OCI-LY7 (cell line): ENCODE measurements around the gene POLR1E.

Source experiments
- EZH2phosphoT487 ChIP-seq: fragments of 200-600 bp; sonication (generic); IDR thresholded peaks from 2 replicates; pipeline ENCODE4 v1.6.1; 2018; ENCODE audit warnings: low read depth, borderline replicate concordance, mild to moderate bottlenecking, mixed run types, antibody characterized with exemption, low read length, moderate library complexity, mixed read lengths
- TF ChIP-seq, protein P1 (sequence below): fragments of 200-600 bp; sonication (generic); conservative IDR thresholded peaks from 2 replicates; pipeline ENCODE4 v1.5.1; 2014; ENCODE audit warnings: mild to moderate bottlenecking, antibody characterized with exemption, low read length, moderate library complexity, mixed read lengths

DNA sequence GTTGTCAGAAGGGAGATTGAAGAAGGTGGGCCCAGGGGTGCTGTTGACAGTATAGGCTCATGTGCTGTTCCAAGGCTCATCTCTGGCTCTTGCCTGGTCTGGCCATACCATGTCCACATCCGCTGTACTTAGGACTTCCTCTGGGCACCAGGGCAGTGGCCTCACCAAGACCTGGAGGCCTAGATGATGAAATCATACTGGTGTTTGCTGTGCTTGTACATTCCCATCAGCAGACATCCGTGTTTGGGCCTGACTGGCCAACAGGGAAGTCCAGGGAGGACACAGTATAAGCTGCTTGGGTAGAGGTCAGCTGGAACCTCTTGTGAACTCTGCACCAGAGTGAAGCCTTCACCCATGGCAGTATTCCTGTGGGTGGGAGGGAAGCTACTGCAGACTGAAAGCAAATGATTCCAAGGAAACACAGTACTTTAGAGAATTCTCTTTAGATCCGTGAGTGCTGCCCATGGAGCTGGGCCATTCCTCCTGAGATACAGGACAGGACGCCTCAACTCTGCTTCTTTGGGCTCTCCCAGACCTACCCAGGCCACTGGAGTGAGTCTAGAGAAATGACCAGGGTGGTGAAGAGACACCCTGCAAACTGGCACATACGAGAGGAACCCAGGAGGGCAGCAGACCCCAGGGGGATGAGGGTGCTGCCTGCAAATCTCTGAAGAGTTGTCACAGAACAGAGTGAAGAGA is 22.5 kb downstream of the POLR1E start:
- TF ChIP-seq, protein P1, sequence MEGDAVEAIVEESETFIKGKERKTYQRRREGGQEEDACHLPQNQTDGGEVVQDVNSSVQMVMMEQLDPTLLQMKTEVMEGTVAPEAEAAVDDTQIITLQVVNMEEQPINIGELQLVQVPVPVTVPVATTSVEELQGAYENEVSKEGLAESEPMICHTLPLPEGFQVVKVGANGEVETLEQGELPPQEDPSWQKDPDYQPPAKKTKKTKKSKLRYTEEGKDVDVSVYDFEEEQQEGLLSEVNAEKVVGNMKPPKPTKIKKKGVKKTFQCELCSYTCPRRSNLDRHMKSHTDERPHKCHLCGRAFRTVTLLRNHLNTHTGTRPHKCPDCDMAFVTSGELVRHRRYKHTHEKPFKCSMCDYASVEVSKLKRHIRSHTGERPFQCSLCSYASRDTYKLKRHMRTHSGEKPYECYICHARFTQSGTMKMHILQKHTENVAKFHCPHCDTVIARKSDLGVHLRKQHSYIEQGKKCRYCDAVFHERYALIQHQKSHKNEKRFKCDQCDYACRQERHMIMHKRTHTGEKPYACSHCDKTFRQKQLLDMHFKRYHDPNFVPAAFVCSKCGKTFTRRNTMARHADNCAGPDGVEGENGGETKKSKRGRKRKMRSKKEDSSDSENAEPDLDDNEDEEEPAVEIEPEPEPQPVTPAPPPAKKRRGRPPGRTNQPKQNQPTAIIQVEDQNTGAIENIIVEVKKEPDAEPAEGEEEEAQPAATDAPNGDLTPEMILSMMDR: no peak
- TF ChIP-seq EZH2phosphoT487: no peak
